Stimulated activated CD4-positive, alpha-beta T cell treated with anti-CD3 and anti-CD28 coated beads, Interleukin-1b, Interleukin-23, amount 100 ng/mL, for 48 hours (primary cell): ENCODE measurements around the gene PRRT1.
"Not testable (repeated sequence)": the region's sequence is repeated elsewhere in the genome, so short reads cannot be mapped to it uniquely, and the experiment has no call there.

ENCODE experiments used
- DNase-seq: peaks from one replicate; pipeline ENCODE4 v3.0.0-alpha.2; 2020

Gene PRRT1

GRCh38 chr6:32116674-32117073 is 35.1 kb downstream of the PRRT1 start:
- DNase-seq = no peak

- DNase-seq = no peak
These were observed 36.1 kb downstream of the PRRT1 start for GRCh38 chr6:32115623-32116022.

- DNase-seq = no peak
These were observed 36.9 kb downstream of the PRRT1 start for GRCh38 chr6:32114796-32115195.

GRCh38 chr6:32113386-32114352 is 38.1 kb downstream of the PRRT1 start:
- no peak for DNase-seq

- DNase-seq = no peak
These were observed 39.2 kb downstream of the PRRT1 start for GRCh38 chr6:32112431-32112980.

GRCh38 chr6:32111424-32112066 is 40.2 kb downstream of the PRRT1 start:
- no peak for DNase-seq

GRCh38 chr6:32110632-32111031 is 41.1 kb downstream of the PRRT1 start:
- DNase-seq = no peak

- no peak for DNase-seq
These were observed 42.0 kb downstream of the PRRT1 start for GRCh38 chr6:32109765-32110160.

GRCh38 chr6:32109114-32109764 is 42.5 kb downstream of the PRRT1 start, which contains the start of gene TNXB:
Gene TNXB, minus strand, starts transcription at chr6:32109338. Its CDS starts 11,140 bp downstream, at chr6:32098198.
- no peak for DNase-seq

GRCh38 chr6:32108727-32109113 is 43.0 kb downstream of the PRRT1 start:
- no peak for DNase-seq

GRCh38 chr6:32108094-32108627 is 43.6 kb downstream of the PRRT1 start:
- DNase-seq = no peak

- DNase-seq = no peak
These were observed 44.3 kb downstream of the PRRT1 start for GRCh38 chr6:32107406-32107805.

GRCh38 chr6:32105433-32105832 is 46.3 kb downstream of the PRRT1 start:
- DNase-seq = no peak

GRCh38 chr6:32102255-32102654 is 49.5 kb downstream of the PRRT1 start:
- no peak for DNase-seq

GRCh38 chr6:32100251-32100650 is 51.5 kb downstream of the PRRT1 start:
- DNase-seq = not testable (repeated sequence)
